ENCODE results near the gene C6orf47. TPM values are rescaled to one million over a fixed set of nuclear protein-coding genes. Genes with fewer than 3 reads are reported as not detected.

C6orf47 gene
- polyA plus RNA-seq, 1 experiment, result 10.2 TPM

DNA sequence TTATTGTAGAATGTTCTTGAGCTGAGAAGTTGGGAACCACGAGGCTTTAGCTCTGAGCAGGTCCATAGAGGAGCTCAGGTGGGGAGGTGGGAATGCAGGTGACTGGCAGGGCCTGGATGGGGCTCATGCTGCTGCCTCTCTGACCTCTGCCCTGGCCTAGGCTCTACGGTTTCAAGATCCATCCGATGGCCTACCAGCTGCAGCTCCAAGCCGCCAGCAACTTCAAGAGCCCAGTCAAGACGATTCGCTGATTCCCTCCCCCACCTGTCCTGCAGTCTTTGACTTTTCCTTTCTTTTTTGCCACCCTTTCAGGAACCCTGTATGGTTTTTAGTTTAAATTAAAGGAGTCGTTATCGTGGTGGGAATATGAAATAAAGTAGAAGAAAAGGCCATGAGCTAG, 9.1 kb upstream of the C6orf47 start, which contains the start of gene LY6G5B:
LY6G5B (plus strand) TSS at position 301 of the 400 bp plus-strand sequence. CDS start 975 bp downstream, outside the sequence.
- DNase-seq (ENCODE audit: low read depth, low spot score), result no peak
- Histone ChIP-seq H3K9me3 (ENCODE audit: control insufficient read depth, insufficient read depth, low read length) (no peaks in the 10 kb centered on the region; the same call in 1 of the 2 replicates), H3K27me3 (ENCODE audit: control insufficient read depth, insufficient read depth, low read length) (no peaks in the 10 kb centered on the region), H3K4me3 (ENCODE audit: low read depth, low read length) (no peak within 1 kb of the TSS), H3K27ac (ENCODE audit: low read depth, low read length) (peak within 1 kb of the TSS; percentile 21)
- CTCF ChIA-PET, result interaction anchor here (0.7 to 2.0 kb wide), 3 partner anchors 11 to 586 kb away, joined by 4 to 9 read pairs (median 6); partner anchors contain the start of gene LY6G5C
- TF ChIP-seq, protein P1, sequence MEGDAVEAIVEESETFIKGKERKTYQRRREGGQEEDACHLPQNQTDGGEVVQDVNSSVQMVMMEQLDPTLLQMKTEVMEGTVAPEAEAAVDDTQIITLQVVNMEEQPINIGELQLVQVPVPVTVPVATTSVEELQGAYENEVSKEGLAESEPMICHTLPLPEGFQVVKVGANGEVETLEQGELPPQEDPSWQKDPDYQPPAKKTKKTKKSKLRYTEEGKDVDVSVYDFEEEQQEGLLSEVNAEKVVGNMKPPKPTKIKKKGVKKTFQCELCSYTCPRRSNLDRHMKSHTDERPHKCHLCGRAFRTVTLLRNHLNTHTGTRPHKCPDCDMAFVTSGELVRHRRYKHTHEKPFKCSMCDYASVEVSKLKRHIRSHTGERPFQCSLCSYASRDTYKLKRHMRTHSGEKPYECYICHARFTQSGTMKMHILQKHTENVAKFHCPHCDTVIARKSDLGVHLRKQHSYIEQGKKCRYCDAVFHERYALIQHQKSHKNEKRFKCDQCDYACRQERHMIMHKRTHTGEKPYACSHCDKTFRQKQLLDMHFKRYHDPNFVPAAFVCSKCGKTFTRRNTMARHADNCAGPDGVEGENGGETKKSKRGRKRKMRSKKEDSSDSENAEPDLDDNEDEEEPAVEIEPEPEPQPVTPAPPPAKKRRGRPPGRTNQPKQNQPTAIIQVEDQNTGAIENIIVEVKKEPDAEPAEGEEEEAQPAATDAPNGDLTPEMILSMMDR (IDR thresholded peaks at IDR 0.05; ENCODE audit: low read depth, low read length), result no peak
- POLR2A ChIA-PET, result no interaction called here

DNA sequence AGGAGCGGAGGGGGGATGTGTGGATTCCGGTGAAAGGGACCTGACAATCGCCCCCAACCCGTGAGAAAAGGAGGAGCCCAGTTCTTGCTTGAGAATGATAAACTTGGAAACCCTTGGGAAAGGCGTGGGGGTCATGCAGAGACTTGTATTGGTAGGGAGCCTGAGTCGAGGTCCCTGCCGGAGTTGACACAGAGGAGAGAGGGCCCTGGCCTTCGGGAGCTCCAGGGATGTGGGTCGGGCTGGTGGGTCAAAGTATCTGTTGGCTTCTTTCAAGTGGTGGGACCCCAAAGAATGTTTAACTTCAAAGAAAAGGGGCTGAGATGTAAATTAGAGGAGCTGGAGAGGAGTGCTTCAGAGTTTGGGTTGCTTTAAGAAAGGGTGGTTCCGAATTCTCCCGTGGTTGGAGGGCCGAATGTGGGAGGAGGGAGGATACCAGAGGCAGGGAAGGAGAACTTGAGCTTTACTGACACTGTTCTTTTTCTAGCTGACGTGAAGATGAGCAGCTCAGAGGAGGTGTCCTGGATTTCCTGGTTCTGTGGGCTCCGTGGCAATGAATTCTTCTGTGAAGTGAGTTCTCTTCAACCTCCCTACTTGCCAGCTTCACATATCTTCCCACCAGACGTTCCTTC, 5.9 kb upstream of the C6orf47 start:
- TF ChIP-seq, protein P1 (IDR thresholded peaks at IDR 0.05; ENCODE audit: low read depth, low read length), result no peak
- Histone ChIP-seq H3K27me3 (ENCODE audit: control insufficient read depth, insufficient read depth, low read length) (no peaks in the 10 kb centered on the region), H3K27ac (ENCODE audit: low read depth, low read length) (no peak overlapping the region), H3K9me3 (ENCODE audit: control insufficient read depth, insufficient read depth, low read length) (no peaks in the 10 kb centered on the region; the same call in 1 of the 2 replicates), H3K4me3 (ENCODE audit: low read depth, low read length) (peak overlapping the region; percentile 98)
- ChIA-PET CTCF (interaction anchor here (1.0 kb wide), 1 partner anchor 140 kb away, joined by 3 read pairs; the partner anchor contains the start of gene LSM2), POLR2A (interaction anchor here (1.0 kb wide), 1 partner anchor 149 kb away, joined by 4 read pairs; the partner anchor contains the start of genes HSPA1A and HSPA1L)
- DNase-seq (ENCODE audit: low read depth, low spot score), result no peak

DNA sequence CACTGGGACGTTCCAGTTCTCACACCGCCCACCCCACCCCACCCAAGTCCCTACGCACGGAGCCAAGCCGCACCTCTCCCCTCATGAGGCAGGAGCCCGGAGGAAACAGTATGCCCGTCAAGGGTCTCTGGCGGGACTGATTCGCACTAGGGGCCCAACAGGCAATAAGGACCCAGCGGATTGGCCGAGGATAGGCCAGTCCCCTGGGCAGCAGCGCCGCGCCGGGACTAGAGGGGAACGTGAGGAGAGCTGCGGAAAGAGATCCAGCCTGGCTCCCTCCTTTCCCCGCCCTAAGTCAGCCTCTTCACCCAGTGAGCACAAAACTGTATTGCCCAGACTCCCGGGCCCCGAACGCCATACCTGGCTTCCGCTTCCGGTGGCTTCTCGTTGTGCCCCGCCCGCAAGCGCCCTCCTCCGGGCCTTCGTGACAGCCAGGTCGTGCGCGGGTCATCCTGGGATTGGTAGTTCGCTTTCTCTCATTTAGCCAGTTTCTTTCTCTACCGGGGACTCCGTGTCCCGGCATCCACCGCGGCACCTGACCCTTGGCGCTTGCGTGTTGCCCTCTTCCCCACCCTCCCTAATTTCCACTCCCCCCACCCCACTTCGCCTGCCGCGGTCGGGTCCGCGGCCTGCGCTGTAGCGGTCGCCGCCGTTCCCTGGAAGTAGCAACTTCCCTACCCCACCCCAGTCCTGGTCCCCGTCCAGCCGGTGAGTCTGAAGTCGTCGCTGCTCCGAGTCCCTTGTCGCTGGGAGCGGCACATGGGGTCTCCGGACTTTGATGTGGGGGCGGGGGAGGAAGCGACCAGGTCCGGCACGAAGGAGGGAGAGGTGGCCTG, 5.1 kb upstream of the C6orf47 start, which contains the start of gene CSNK2B:
CSNK2B (plus strand) TSS at position 580 of the 836 bp plus-strand sequence. CDS start 752 bp downstream, outside the sequence.
- CTCF ChIA-PET, result interaction anchor here (0.6 to 1.0 kb wide), 3 partner anchors 119 to 165 kb away, joined by 3 to 4 read pairs (median 3); partner anchors contain the start of genes ATP6V1G2 and LSM2
- POLR2A ChIA-PET, result interaction anchor here (0.9 to 1.8 kb wide), 5 partner anchors 13 to 149 kb away, joined by 3 to 11 read pairs (median 4); partner anchors contain the start of genes ABHD16A, BAG6, HSPA1A and HSPA1L
- Histone ChIP-seq H3K9me3 (ENCODE audit: control insufficient read depth, insufficient read depth, low read length) (no peaks in the 10 kb centered on the region; the same call in 1 of the 2 replicates), H3K4me3 (ENCODE audit: low read depth, low read length) (peak within 1 kb of the TSS; percentile 98), H3K27me3 (ENCODE audit: control insufficient read depth, insufficient read depth, low read length) (no peaks in the 10 kb centered on the region), H3K27ac (ENCODE audit: low read depth, low read length) (peak within 1 kb of the TSS; percentile 90)
- TF ChIP-seq, protein P1 (IDR thresholded peaks at IDR 0.05; ENCODE audit: low read depth, low read length), result no peak
- peak; percentile 91 for DNase-seq (ENCODE audit: low read depth, low spot score)

DNA sequence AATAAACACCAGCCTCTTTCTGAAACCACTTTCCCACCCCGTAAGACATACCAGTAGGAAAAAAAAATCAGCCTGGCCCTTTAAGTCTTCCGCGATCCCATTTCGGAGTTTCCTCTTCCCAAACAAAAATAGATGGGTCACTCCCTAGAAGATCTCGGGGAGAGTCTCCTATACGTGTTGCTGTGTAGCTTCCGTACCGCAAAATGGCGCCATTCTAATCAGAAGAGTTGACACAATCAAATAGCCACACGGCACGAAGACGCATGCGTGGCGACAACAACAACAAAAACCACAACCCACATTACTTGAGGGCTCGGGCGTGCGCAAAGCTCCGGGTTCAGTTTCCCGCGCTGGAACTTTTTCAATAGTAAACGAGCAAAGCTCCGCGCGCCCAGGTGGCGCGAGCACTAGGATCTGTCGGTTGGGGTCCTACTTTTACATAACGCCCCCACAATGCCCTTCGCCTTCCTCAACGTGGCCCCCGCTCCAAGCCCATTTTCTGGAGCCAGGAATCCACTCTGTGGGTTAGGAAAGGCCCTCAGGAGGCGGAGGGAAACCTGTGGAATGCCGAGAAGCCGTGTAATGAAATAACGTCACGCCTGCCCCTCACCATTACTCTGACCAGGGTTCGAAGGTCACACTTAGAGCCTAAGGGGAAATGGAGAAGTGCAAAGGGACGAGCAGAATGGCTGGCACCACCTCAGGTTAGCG, 4.4 kb upstream of the C6orf47 start, which contains the start of gene GPANK1:
GPANK1 (minus strand) TSS at position 208 of the 711 bp plus-strand sequence. CDS start 519 bp downstream, outside the sequence.
- TF ChIP-seq, protein P1 (IDR thresholded peaks at IDR 0.05; ENCODE audit: low read depth, low read length), result 0 out of 2 replicates have a peak, but pooled peaks have one; percentile 5
- Histone ChIP-seq H3K4me3 (ENCODE audit: low read depth, low read length) (peak within 1 kb of the TSS; percentile 98), H3K27ac (ENCODE audit: low read depth, low read length) (peak within 1 kb of the TSS; percentile 90), H3K9me3 (ENCODE audit: control insufficient read depth, insufficient read depth, low read length) (no peaks in the 10 kb centered on the region; the same call in 1 of the 2 replicates), H3K27me3 (ENCODE audit: control insufficient read depth, insufficient read depth, low read length) (no peaks in the 10 kb centered on the region)
- DNase-seq (ENCODE audit: low read depth, low spot score), result peak; percentile 87
- ChIA-PET POLR2A (interaction anchor here (0.6 to 1.9 kb wide), 10 partner anchors 9 to 198 kb away, joined by 3 to 11 read pairs (median 4); partner anchors contain the start of genes ABHD16A, BAG6, HSPA1B and NEU1), CTCF (interaction anchor here (0.6 to 2.1 kb wide), 8 partner anchors 11 to 288 kb away, joined by 3 to 7 read pairs (median 4); partner anchors contain the start of genes ATP6V1G2, BAG6 and LSM2)
